ENCODE measurements around the gene MCUR1.
A peak's percentile ranks its signal among the peaks of the same experiment; 100 is the strongest.
"Not testable (repeated sequence)": the region's sequence is repeated elsewhere in the genome, so short reads cannot be mapped to it uniquely, and the experiment has no call there.

MCUR1 gene

GRCh38 chr6:13828656-13829301 is 14.4 kb upstream of the MCUR1 start:
- not testable (repeated sequence) for DNase-seq (ENCODE audit: low read depth)

- DNase-seq (ENCODE audit: low read depth), result no peak
Observed at GRCh38 chr6:13827032-13827431, 12.7 kb upstream of the MCUR1 start.

GRCh38 chr6:13825871-13826270 is 11.5 kb upstream of the MCUR1 start:
- DNase-seq (ENCODE audit: low read depth), result no peak

- no peak for DNase-seq (ENCODE audit: low read depth)
Observed at GRCh38 chr6:13818341-13818740, 4.0 kb upstream of the MCUR1 start.

GRCh38 chr6:13814938-13815575 is 700 bp upstream of the MCUR1 start:
- DNase-seq (ENCODE audit: low read depth), result no peak

GRCh38 chr6:13813621-13814175 is 659 bp downstream of the MCUR1 start:
- no peak for DNase-seq (ENCODE audit: low read depth)

GRCh38 chr6:13813026-13813425 is 1.3 kb downstream of the MCUR1 start:
- DNase-seq (ENCODE audit: low read depth), result no peak

- DNase-seq (ENCODE audit: low read depth), result no peak
Observed at GRCh38 chr6:13812359-13812642, 2.1 kb downstream of the MCUR1 start.

- DNase-seq (ENCODE audit: low read depth), result no peak
Observed at GRCh38 chr6:13811627-13812358, 2.6 kb downstream of the MCUR1 start.

GRCh38 chr6:13810688-13811446 is 3.5 kb downstream of the MCUR1 start:
- DNase-seq (ENCODE audit: low read depth), result no peak

- DNase-seq (ENCODE audit: low read depth), result no peak
Observed at GRCh38 chr6:13808801-13809200, 5.6 kb downstream of the MCUR1 start.

GRCh38 chr6:13807696-13808095 is 6.7 kb downstream of the MCUR1 start:
- DNase-seq (ENCODE audit: low read depth), result no peak

- no peak for DNase-seq (ENCODE audit: low read depth)
Observed at GRCh38 chr6:13803581-13803980, 10.8 kb downstream of the MCUR1 start.

GRCh38 chr6:13800615-13801014 is 13.7 kb downstream of the MCUR1 start:
- DNase-seq (ENCODE audit: low read depth), result no peak

- DNase-seq (ENCODE audit: low read depth), result no peak
Observed at GRCh38 chr6:13796781-13797180, 17.6 kb downstream of the MCUR1 start.

GRCh38 chr6:13795041-13795750 is 19.2 kb downstream of the MCUR1 start:
- DNase-seq (ENCODE audit: low read depth), result peak; percentile 75

GRCh38 chr6:13794184-13794583 is 20.2 kb downstream of the MCUR1 start:
- no peak for DNase-seq (ENCODE audit: low read depth)

- no peak for DNase-seq (ENCODE audit: low read depth)
Observed at GRCh38 chr6:13789746-13790145, 24.6 kb downstream of the MCUR1 start.

GRCh38 chr6:13788820-13789219 is 25.5 kb downstream of the MCUR1 start:
- DNase-seq (ENCODE audit: low read depth), result peak; percentile 25

GRCh38 chr6:13787137-13787536 is 27.2 kb downstream of the MCUR1 start:
- DNase-seq (ENCODE audit: low read depth), result no peak

- not testable (repeated sequence) for DNase-seq (ENCODE audit: low read depth)
Observed at GRCh38 chr6:13780162-13780561, 34.2 kb downstream of the MCUR1 start.

GRCh38 chr6:13778028-13778427 is 36.3 kb downstream of the MCUR1 start:
- no peak for DNase-seq (ENCODE audit: low read depth)
